HepG2 (cell line): ENCODE measurements around the gene CLN6. TPM values are rescaled to one million over a fixed set of nuclear protein-coding genes. Genes with fewer than 3 reads are reported as not detected.
A peak's percentile ranks its signal among the peaks of the same experiment; 100 is the strongest.

Source experiments
- ARID4A ChIP-seq: sonication (generic); formaldehyde crosslinking; IDR thresholded peaks from 2 replicates; pipeline ENCODE4 v1.5.0; 2020; ENCODE audit warnings: mild to moderate bottlenecking, missing genetic modification reagents, borderline replicate concordance
- CBX2 ChIP-seq, 2 experiments: fragments of 200-600 bp in 1 of 2; sonication (generic); formaldehyde crosslinking in 1 of 2; IDR thresholded peaks; 2 replicates each; pipeline versions ENCODE4 v1.7.0 to v1.8.1; 2018 to 2022; ENCODE audit warnings: low read depth in 2 of 2, low read length in 1 of 2, mild to moderate bottlenecking in 1 of 2, missing genetic modification reagents in 1 of 2
- DMAP1 ChIP-seq: IDR thresholded peaks from 2 replicates; pipeline ENCODE4 v1.6.1; 2016
- DMTF1 ChIP-seq: sonication (generic); formaldehyde crosslinking; IDR thresholded peaks from 2 replicates; pipeline ENCODE4 v1.4.0; 2020; ENCODE audit warnings: mild to moderate bottlenecking, missing genetic modification reagents
- GATA4 ChIP-seq: sonication (generic); IDR thresholded peaks from 2 replicates; pipeline ENCODE4 v1.6.1; 2016; ENCODE audit warnings: antibody characterized with exemption, low read depth, borderline replicate concordance
- KLF12 ChIP-seq: sonication (generic); formaldehyde crosslinking; IDR thresholded peaks from 2 replicates; pipeline ENCODE4 v1.4.0; 2020; ENCODE audit warnings: missing genetic modification reagents, borderline replicate concordance
- KMT2B ChIP-seq: IDR thresholded peaks from 2 replicates; pipeline ENCODE4 v1.6.1; 2016; ENCODE audit warnings: missing genetic modification reagents, missing compliant biosample characterization
- MIXL1 ChIP-seq: IDR thresholded peaks from 2 replicates; pipeline ENCODE4 v1.6.1; 2016
- NFE2L2 ChIP-seq: fragments of 150-350 bp; IDR thresholded peaks from 2 replicates; pipeline ENCODE4 v1.6.1; 2014; ENCODE audit warnings: low read length
- RERE ChIP-seq: IDR thresholded peaks from 2 replicates; pipeline ENCODE4 v1.6.1; 2016; ENCODE audit warnings: low read depth, missing genetic modification reagents, missing compliant biosample characterization
- SMAD9 ChIP-seq: sonication (generic); formaldehyde crosslinking; IDR thresholded peaks from 2 replicates; pipeline ENCODE4 v1.5.1; 2020; ENCODE audit warnings: mild to moderate bottlenecking, missing genetic modification reagents
- SP1 ChIP-seq, 2 experiments: fragments of 450-650 bp in 1 of 2; sonication (generic) in 1 of 2; formaldehyde crosslinking in 1 of 2; IDR thresholded peaks; 2 replicates each; pipeline versions ENCODE4 v1.4.0 to v1.6.1; 2016 to 2020; ENCODE audit warnings: missing genetic modification reagents in 1 of 2
- ZNF382 ChIP-seq: sonication (generic); formaldehyde crosslinking; IDR thresholded peaks from 2 replicates; pipeline ENCODE4 v1.5.0; 2020; ENCODE audit warnings: missing genetic modification reagents, mild to moderate bottlenecking, borderline replicate concordance
- ZNF598 ChIP-seq: sonication (generic); formaldehyde crosslinking; IDR thresholded peaks from 2 replicates; pipeline ENCODE4 v1.5.1; 2020; ENCODE audit warnings: mild to moderate bottlenecking, missing genetic modification reagents, borderline replicate concordance
- polyA plus RNA-seq, 8 experiments: library from polyadenylated mRNA; depleted of rRNA in 3 of 8; stranded (reverse) in 7 of 8; unstranded in 1 of 8; fragments of >200 nt; fragmentation: Illumina TruSeq in 4 of 8; extraction: Trizol in 4 of 8; gene quantifications; 2 replicates each; pipeline versions ENCODE4 v1.2.1 to v1.2.3, GENCODE V29; 2011 to 2016; ENCODE audit warnings: low read depth in 4 of 8, missing spikeins in 1 of 8, mixed read lengths in 1 of 8; ENCODE audit not compliant: insufficient read depth in 1 of 8
- total RNA-seq, 5 experiments: library from RNA; depleted of rRNA; stranded (reverse); fragments of >200 nt; fragmentation: Illumina TruSeq; extraction: Trizol; gene quantifications; 2 replicates each; pipeline ENCODE4 v1.2.3, GENCODE V29; 2016; ENCODE audit warnings: low read depth in 1 of 5

The CLN6 gene
- total and polyA plus RNA-seq, 2 of the 13 experiments (the other 11 are each of a cell fraction or from before 2014, with no cell fraction given), result 24.9 to 27.1 TPM

GRCh38 chr15:68256675-68257450, 27.3 kb upstream of the CLN6 start (continued):
- TF ChIP-seq DMAP1 (CRISPR knock-in tag) (no peak), DMTF1 (no peak), RERE (no peak), NFE2L2 (no peak), KLF12 (0 out of 2 replicates have a peak, but pooled peaks have one; percentile 40), ZNF382 (CRISPR knock-in tag) (no peak), GATA4 (no peak), KMT2B (no peak), MIXL1 (CRISPR knock-in tag) (no peak), SMAD9 (CRISPR knock-in tag) (no peak), ZNF598 (no peak), ARID4A (CRISPR knock-in tag) (peak; percentile 37; the same call in 1 of the 2 replicates), CBX2 (IDR thresholded peaks at IDR 0.05; ENCODE audit: low read depth, low read length) (no peak), CBX2 (CRISPR knock-in tag; IDR thresholded peaks at IDR 0.05; ENCODE audit: low read depth) (no peak), SP1 (IDR thresholded peaks at IDR 0.05) (no peak), SP1 (CRISPR knock-in tag; IDR thresholded peaks at IDR 0.05) (no peak)
